Erythroblast (primary cell): Measurements from ENCODE around the gene SNX27.
A peak's percentile ranks its signal among the peaks of the same experiment; 100 is the strongest.
"Not testable (repeated sequence)": the region's sequence is repeated elsewhere in the genome, so short reads cannot be mapped to it uniquely, and the experiment has no call there.

Experiments used
- DNase-seq, 2 experiments: peaks; one replicate each; lab custom pipeline; 2025; lab: John Stamatoyannopoulos, UW
- GATA1 ChIP-seq: IDR thresholded peaks from 2 replicates; pipeline ENCODE4 v1.6.1; 2011; ENCODE audit warnings: low read depth, mild to moderate bottlenecking, control low read depth, low read length, moderate library complexity
- POLR2A ChIP-seq: IDR thresholded peaks from 2 replicates; pipeline ENCODE4 v1.6.1; 2011; ENCODE audit warnings: mild to moderate bottlenecking, low read length

Gene SNX27

GRCh38 chr1:151615711-151616504, 4.1 kb downstream of the SNX27 start:
- TF ChIP-seq POLR2A = no peak
- DNase-seq = no peak

- no peak for DNase-seq
- TF ChIP-seq POLR2A (no peak), GATA1 (no peak)
Observed at GRCh38 chr1:151616505-151616849, 4.6 kb downstream of the SNX27 start.

GRCh38 chr1:151618003-151618402, 6.2 kb downstream of the SNX27 start:
- no peak for DNase-seq
- no peak for TF ChIP-seq GATA1
- TF ChIP-seq POLR2A = no peak

- TF ChIP-seq GATA1 (no peak), POLR2A (no peak)
- no peak for DNase-seq
Observed at GRCh38 chr1:151618470-151618869, 6.6 kb downstream of the SNX27 start.

- DNase-seq = not testable (repeated sequence)
Observed at GRCh38 chr1:151618996-151619395, 7.1 kb downstream of the SNX27 start.

- TF ChIP-seq GATA1 = no peak
- TF ChIP-seq POLR2A = no peak
Observed at GRCh38 chr1:151619489-151620093, 7.7 kb downstream of the SNX27 start.

GRCh38 chr1:151620286-151620685, 8.4 kb downstream of the SNX27 start:
- TF ChIP-seq POLR2A (no peak), GATA1 (no peak)
- DNase-seq = no peak

More at GRCh38 chr1:151619489-151620093, 7.7 kb downstream of the SNX27 start:
- no peak for DNase-seq

- no peak for TF ChIP-seq POLR2A
- TF ChIP-seq GATA1 = no peak
- DNase-seq = no peak
Observed at GRCh38 chr1:151621351-151621750, 9.5 kb downstream of the SNX27 start.

- no peak for DNase-seq
- TF ChIP-seq POLR2A (no peak), GATA1 (no peak)
Observed at GRCh38 chr1:151624783-151625182, 12.9 kb downstream of the SNX27 start.

- no peak for TF ChIP-seq POLR2A
- no peak for DNase-seq
Observed at GRCh38 chr1:151626740-151627334, 15.0 kb downstream of the SNX27 start.

- TF ChIP-seq POLR2A = no peak
- no peak for TF ChIP-seq GATA1
- no peak for DNase-seq
Observed at GRCh38 chr1:151629278-151629677, 17.4 kb downstream of the SNX27 start.

GRCh38 chr1:151635479-151636072, 23.7 kb downstream of the SNX27 start:
- no peak for DNase-seq
- no peak for TF ChIP-seq GATA1
- no peak for TF ChIP-seq POLR2A

- TF ChIP-seq POLR2A = no peak
- TF ChIP-seq GATA1 = no peak
- DNase-seq = no peak
Observed at GRCh38 chr1:151638074-151638775, 26.4 kb downstream of the SNX27 start.

GRCh38 chr1:151638812-151639211, 27.0 kb downstream of the SNX27 start:
- TF ChIP-seq GATA1 (no peak), POLR2A (no peak)
- DNase-seq = peak in 1 of 2 experiments; percentile 12
